ENCODE data around the gene CEBPE.

- TF ChIP-seq CTCF (IDR thresholded peaks at IDR 0.05), result no peak
- TF ChIP-seq POLR2A (IDR thresholded peaks at IDR 0.05), result no peak
Observed at GRCh38 chr14:23164949-23165348, 45.9 kb upstream of the CEBPE start.
